CD4-positive, CD25-positive, alpha-beta regulatory T cell (primary cell): ENCODE results near the gene TMEFF1. TPM values are rescaled to one million over a fixed set of nuclear protein-coding genes. Genes with fewer than 3 reads are reported as not detected.

ENCODE experiments used
- ATAC-seq, 2 donors: fragments of 150-1000 bp; cut with Tn5 transposase; one replicate each; pipeline ENCODE4 v1.10.0; 2021; ENCODE audit warnings: low read depth in 2 of 2, moderate number of reproducible peaks in 2 of 2, moderate library complexity in 1 of 2
- DNase-seq, 3 donors: peaks; one replicate each; pipeline versions ENCODE4 v3.0.0 to v3.0.0-alpha.2; 2012 to 2022; ENCODE audit warnings: mixed read lengths in 1 of 3
- H3K27ac ChIP-seq: one replicate; pipeline ENCODE4 v1.7.0; 2013; ENCODE audit warnings: mild to moderate bottlenecking, low read length; ENCODE audit not compliant: insufficient read depth, poor library complexity, severe bottlenecking
- H3K27me3 ChIP-seq: one replicate; pipeline ENCODE4 v1.7.0; 2013; ENCODE audit warnings: low read length; ENCODE audit not compliant: control insufficient read depth, insufficient read depth
- H3K36me3 ChIP-seq: one replicate; pipeline ENCODE4 v1.7.0; 2013; ENCODE audit warnings: mild to moderate bottlenecking, low read length, moderate library complexity; ENCODE audit not compliant: control insufficient read depth, insufficient read depth
- H3K4me1 ChIP-seq: 2 replicates; pipeline ENCODE4 v1.7.0; 2013; ENCODE audit warnings: mild to moderate bottlenecking, low read length; ENCODE audit not compliant: insufficient read depth, control insufficient read depth, poor library complexity, severe bottlenecking
- H3K4me3 ChIP-seq: one replicate; pipeline ENCODE4 v1.7.0; 2013; ENCODE audit warnings: low read depth, mild to moderate bottlenecking, low read length, moderate library complexity
- H3K9me3 ChIP-seq, 2 experiments: 1 replicate in 1 of 2; 2 replicates in 1 of 2; pipeline ENCODE4 v1.7.0; 2013; ENCODE audit warnings: low read length in 2 of 2, mild to moderate bottlenecking in 1 of 2, moderate library complexity in 1 of 2; ENCODE audit not compliant: control insufficient read depth in 2 of 2
- H3K27ac Mint-ChIP-seq, 3 donors: one replicate each; pipeline ENCODE4 v1.8.0; 2020 to 2022; ENCODE audit warnings: mild to moderate bottlenecking in 3 of 3, mixed read lengths in 3 of 3, moderate library complexity in 2 of 3
- H3K27me3 Mint-ChIP-seq: one replicate; pipeline ENCODE4 v1.8.0; 2022; ENCODE audit warnings: mild to moderate bottlenecking, mixed read lengths
- H3K36me3 Mint-ChIP-seq: one replicate; pipeline ENCODE4 v1.8.0; 2020; ENCODE audit warnings: mixed read lengths
- H3K4me1 Mint-ChIP-seq, 4 donors: one replicate each; pipeline ENCODE4 v1.8.0; 2020 to 2022; ENCODE audit warnings: mixed read lengths in 4 of 4, mild to moderate bottlenecking in 1 of 4
- H3K4me3 Mint-ChIP-seq, 4 donors: one replicate each; pipeline ENCODE4 v1.8.0; 2020 to 2022; ENCODE audit warnings: mild to moderate bottlenecking in 4 of 4, mixed read lengths in 4 of 4, moderate library complexity in 3 of 4
- H3K9me3 Mint-ChIP-seq, 7 donors: one replicate each; pipeline ENCODE4 v1.8.0; 2020 to 2022; ENCODE audit warnings: mixed read lengths in 7 of 7, mild to moderate bottlenecking in 3 of 7, moderate library complexity in 2 of 7
- polyA plus RNA-seq, 4 donors: library from polyadenylated mRNA; unstranded; fragments of 300-500 nt; fragmentation: Illumina TruSeq; gene quantifications; one replicate each; pipeline ENCODE4 v1.2.3, GENCODE V29; 2021
- total RNA-seq: library from RNA; stranded (reverse); gene quantifications from one replicate; pipeline ENCODE4 v1.2.3, GENCODE V29; 2022

The TMEFF1 gene
- total and polyA plus RNA-seq, 5 donors from 2014 or later: 0.49 TPM; not detected in 4

DNA sequence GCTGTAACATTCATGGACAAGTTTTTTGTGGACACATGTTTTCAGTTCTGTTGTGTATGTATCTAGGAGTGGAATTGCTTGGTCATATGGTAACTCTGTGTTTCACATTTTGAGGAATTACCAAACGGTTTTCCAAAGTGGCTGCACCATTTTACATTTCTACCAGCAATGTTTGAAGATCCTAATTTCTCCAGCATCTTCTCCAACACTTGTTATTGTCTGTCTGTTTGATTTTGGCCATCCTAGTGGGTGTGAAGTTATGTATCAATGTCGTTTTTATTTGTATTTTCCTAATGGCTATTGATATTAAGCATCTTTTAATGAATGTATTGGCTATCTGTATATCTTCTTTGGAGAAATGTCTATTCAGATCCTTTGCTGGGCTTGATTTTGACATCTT, 6.9 kb downstream of the TMEFF1 start:
- Histone ChIP-seq H3K4me3 (no peak overlapping the region), H3K27me3 (peaks cover 12% of the 10 kb centered on the region), H3K9me3 (no peaks in the 10 kb centered on the region), H3K27ac (no peak overlapping the region), H3K4me1 (no peaks in the 10 kb centered on the region), H3K36me3 (no peaks in the 10 kb centered on the region)
- ATAC-seq: no peak
- H3K27me3 Mint-ChIP-seq: peaks cover 38% of the 10 kb centered on the region
- H3K9me3 Mint-ChIP-seq: peaks cover 0 to 2% (median 0%) of the 10 kb centered on the region in 7 donors
- no peak overlapping the region for H3K4me3 Mint-ChIP-seq
- no peaks in the 10 kb centered on the region for H3K4me1 Mint-ChIP-seq
- DNase-seq: no peak
- H3K27ac Mint-ChIP-seq: no peak overlapping the region
- H3K36me3 Mint-ChIP-seq: no peaks in the 10 kb centered on the region

DNA sequence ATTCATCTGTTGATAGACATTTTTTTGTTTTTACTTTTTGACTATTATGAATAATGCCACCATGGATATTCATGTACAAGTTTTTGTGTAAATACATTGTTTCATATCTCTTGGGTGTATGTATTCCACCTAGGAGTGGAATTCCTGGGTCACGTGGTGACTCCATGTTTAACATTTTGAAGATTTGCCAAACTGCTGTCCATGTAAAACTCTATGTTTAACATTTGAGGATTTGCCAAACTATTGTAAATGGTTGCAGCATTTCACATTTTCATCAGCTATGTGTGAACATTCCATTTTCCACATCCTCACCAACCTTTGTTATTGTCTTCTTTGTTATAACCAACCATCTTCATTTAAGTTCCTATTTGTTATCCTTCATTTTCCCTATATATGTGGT, 12.2 kb downstream of the TMEFF1 start:
- no peak overlapping the region for H3K27ac ChIP-seq
- H3K36me3 Mint-ChIP-seq: no peaks in the 10 kb centered on the region
- no peak overlapping the region for H3K4me3 ChIP-seq
- H3K4me3 Mint-ChIP-seq: no peak overlapping the region
- no peak for DNase-seq
- H3K9me3 ChIP-seq: no peaks in the 10 kb centered on the region
- peaks cover 0 to 2% (median 0%) of the 10 kb centered on the region in 7 donors for H3K9me3 Mint-ChIP-seq
- H3K36me3 ChIP-seq: no peaks in the 10 kb centered on the region
- no peaks in the 10 kb centered on the region for H3K4me1 Mint-ChIP-seq
- ATAC-seq: no peak
- no peaks in the 10 kb centered on the region for H3K4me1 ChIP-seq
- H3K27me3 Mint-ChIP-seq: peaks cover 17% of the 10 kb centered on the region
- no peak overlapping the region for H3K27ac Mint-ChIP-seq
- peaks cover 3% of the 10 kb centered on the region for H3K27me3 ChIP-seq

DNA sequence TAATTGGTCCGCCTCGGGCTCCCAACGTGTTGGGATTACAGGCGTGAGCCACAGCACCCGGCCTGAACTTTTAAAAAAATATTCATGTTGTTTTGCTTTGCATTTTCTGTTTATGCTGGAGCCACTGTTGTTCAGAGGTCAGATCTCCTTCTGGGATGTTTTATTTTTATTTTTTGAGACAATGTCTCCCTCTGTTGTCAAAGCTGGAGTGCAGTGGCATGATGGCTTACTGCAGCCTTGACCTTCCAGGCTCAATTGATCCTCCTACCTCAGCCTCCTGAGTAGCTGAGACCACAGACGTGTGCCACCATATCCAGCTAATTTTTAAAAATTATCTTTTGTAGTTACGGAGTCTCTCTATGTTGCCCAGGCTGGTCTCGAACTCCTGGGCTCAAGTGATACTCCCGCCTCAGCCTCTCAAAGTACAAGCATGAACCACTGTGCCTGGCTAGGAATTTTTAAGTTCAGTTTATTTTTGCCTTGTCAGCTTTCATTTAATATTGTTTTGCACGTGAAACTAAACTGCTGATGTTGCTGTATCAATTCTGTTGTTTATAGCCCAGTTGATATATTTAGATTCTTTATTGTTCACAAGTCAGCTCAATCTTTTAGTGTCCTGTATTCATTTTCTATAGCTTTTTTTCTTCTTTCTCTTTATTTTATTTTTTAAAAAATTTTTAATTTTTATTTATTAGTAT, 13.7 kb downstream of the TMEFF1 start:
- Histone ChIP-seq H3K4me3 (no peak overlapping the region), H3K9me3 (no peaks in the 10 kb centered on the region), H3K4me1 (no peaks in the 10 kb centered on the region), H3K27ac (no peak overlapping the region), H3K36me3 (no peaks in the 10 kb centered on the region), H3K27me3 (peaks cover 3% of the 10 kb centered on the region)
- Mint-ChIP-seq H3K9me3 (peaks cover 0 to 2% (median 0%) of the 10 kb centered on the region in 7 donors), H3K27me3 (peaks cover 17% of the 10 kb centered on the region), H3K27ac (no peak overlapping the region), H3K4me1 (no peaks in the 10 kb centered on the region), H3K36me3 (no peaks in the 10 kb centered on the region), H3K4me3 (no peak overlapping the region)
- ATAC-seq (no peak), DNase-seq (no peak)

DNA sequence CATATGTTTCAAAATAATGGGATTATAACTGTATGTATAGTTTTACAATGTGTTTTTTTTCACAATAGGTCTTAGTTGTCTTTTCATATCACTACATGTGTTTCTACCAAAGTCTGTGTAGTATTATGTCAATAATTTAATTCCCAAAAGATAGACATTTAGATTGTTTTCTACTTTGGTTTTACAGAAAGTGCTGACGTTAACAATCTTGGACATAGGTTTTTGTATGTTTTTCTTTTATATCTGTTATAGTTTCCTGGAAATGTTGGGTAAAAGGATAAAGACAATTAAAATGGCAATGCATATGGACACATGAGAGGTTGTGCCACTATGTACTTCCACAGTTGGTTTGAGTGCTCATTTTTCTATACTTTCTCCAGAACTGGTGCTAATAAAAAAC, 15.2 kb downstream of the TMEFF1 start:
- no peak for ATAC-seq
- H3K4me3 Mint-ChIP-seq: no peak overlapping the region

DNA sequence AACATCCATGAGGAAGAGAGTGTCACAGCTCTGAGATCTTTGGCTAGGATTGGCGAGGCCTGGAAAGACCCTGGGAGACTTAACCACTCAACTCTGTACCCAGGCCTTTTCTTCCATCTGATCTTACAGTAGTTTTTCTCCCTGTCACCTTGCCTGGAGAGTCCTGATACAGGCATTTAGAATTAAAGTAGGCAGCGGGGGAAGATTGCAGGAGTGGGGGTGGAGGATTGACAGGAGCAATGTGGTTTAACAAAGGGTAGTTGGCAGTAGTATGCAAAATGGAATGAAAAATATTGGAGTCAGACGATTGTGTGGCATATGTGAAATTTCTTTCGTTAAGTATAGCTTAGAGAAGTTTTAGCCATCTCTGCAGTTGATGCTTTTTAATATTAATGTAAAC, 16.9 kb downstream of the TMEFF1 start:
- Histone ChIP-seq H3K4me1 (no peaks in the 10 kb centered on the region), H3K27ac (no peak overlapping the region), H3K36me3 (no peaks in the 10 kb centered on the region), H3K27me3 (no peaks in the 10 kb centered on the region), H3K9me3 (no peaks in the 10 kb centered on the region), H3K4me3 (no peak overlapping the region)
- ATAC-seq (no peak), DNase-seq (no peak)
- Mint-ChIP-seq H3K27me3 (peaks cover 9% of the 10 kb centered on the region), H3K4me3 (no peak overlapping the region), H3K36me3 (no peaks in the 10 kb centered on the region), H3K9me3 (peaks cover 0 to 4% (median 0%) of the 10 kb centered on the region in 7 donors), H3K4me1 (no peaks in the 10 kb centered on the region), H3K27ac (no peak overlapping the region)

More for the DNA sequence above, 15.2 kb downstream of the TMEFF1 start:
- Histone ChIP-seq H3K27me3 (peaks cover 3% of the 10 kb centered on the region), H3K4me3 (no peak overlapping the region), H3K9me3 (no peaks in the 10 kb centered on the region), H3K36me3 (no peaks in the 10 kb centered on the region), H3K27ac (no peak overlapping the region), H3K4me1 (no peaks in the 10 kb centered on the region)
- Mint-ChIP-seq H3K27ac (no peak overlapping the region), H3K9me3 (peaks cover 0 to 2% (median 0%) of the 10 kb centered on the region in 7 donors), H3K4me1 (no peaks in the 10 kb centered on the region), H3K36me3 (no peaks in the 10 kb centered on the region), H3K27me3 (peaks cover 16% of the 10 kb centered on the region)
- DNase-seq: no peak

DNA sequence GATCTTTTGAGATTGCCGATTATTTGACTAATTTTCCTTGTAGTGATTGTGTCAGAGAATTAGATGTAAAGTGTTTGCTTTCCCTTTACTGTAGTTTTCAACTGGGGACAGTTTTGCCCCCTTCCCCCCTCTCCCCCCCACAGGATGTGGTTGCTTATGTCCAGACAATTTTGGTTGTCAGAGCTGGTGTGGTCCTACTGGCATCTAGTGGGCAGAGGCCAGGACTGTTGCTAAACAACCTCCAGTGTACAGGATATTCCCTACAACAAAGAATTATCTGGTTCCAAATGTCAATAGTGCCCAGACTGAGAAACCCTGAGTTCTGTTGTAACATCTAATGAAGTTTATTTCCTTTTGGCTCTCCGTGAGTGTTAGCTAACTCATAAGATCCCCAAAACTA, 20.0 kb downstream of the TMEFF1 start:
- DNase-seq (no peak), ATAC-seq (no peak)
- Histone ChIP-seq H3K27me3 (no peaks in the 10 kb centered on the region), H3K36me3 (no peaks in the 10 kb centered on the region), H3K9me3 (no peaks in the 10 kb centered on the region), H3K4me3 (no peak overlapping the region), H3K4me1 (no peaks in the 10 kb centered on the region), H3K27ac (no peak overlapping the region)
- Mint-ChIP-seq H3K27me3 (peaks cover 17% of the 10 kb centered on the region), H3K9me3 (peaks cover 0 to 4% (median 0%) of the 10 kb centered on the region in 7 donors), H3K36me3 (no peaks in the 10 kb centered on the region), H3K4me1 (no peaks in the 10 kb centered on the region), H3K27ac (no peak overlapping the region), H3K4me3 (no peak overlapping the region)

DNA sequence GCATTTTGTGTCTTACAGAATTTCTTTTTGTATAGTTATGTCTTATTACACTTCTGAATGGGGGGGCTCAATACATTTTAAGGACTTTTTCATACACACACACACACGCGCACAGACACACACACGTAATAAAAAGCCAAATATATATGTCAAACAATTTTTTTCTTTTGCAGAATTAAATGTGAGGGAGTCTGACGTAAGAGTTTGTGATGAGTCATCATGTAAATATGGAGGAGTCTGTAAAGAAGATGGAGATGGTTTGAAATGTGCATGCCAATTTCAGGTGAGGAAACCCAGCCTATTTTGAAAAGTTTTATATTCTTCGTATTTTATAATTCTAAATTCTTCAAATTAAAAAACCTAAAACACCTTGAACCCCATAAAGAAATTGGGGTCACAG, 25.6 kb downstream of the TMEFF1 start:
- H3K9me3 ChIP-seq: no peaks in the 10 kb centered on the region
- H3K27me3 Mint-ChIP-seq: peaks cover 20% of the 10 kb centered on the region
- peaks cover 0 to 2% (median 0%) of the 10 kb centered on the region in 7 donors for H3K9me3 Mint-ChIP-seq
- peaks cover 5% of the 10 kb centered on the region for H3K27me3 ChIP-seq
- DNase-seq (no peak), ATAC-seq (no peak)
- no peaks in the 10 kb centered on the region for H3K36me3 ChIP-seq
- H3K36me3 Mint-ChIP-seq: no peaks in the 10 kb centered on the region
- H3K4me1 Mint-ChIP-seq: no peaks in the 10 kb centered on the region
- H3K27ac Mint-ChIP-seq: no peak overlapping the region
- H3K27ac ChIP-seq: no peak overlapping the region
- no peaks in the 10 kb centered on the region for H3K4me1 ChIP-seq
- H3K4me3 Mint-ChIP-seq: no peak overlapping the region
- no peak overlapping the region for H3K4me3 ChIP-seq

DNA sequence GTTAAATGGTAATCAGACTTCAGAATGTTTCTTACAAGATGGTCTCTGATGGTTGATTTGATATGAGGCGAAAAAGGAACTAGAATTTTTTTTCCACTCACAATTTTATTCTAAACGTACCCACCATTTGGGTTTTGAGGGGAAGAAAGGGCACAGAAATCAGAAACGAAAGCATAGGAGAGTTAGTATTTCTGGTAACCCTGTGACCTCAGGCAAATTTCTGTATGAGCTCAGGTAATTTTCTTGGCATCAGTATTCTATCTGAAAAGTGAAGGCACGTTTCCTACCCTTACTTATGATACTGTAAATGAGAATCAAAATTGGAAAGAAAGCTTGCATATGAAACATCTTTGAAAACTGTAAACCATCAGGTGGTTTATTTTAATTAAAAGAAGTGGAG, 26.5 kb downstream of the TMEFF1 start:
- no peak for ATAC-seq
- Mint-ChIP-seq H3K4me1 (no peaks in the 10 kb centered on the region), H3K4me3 (no peak overlapping the region)

More for the DNA sequence above, 26.5 kb downstream of the TMEFF1 start:
- Histone ChIP-seq H3K4me1 (no peaks in the 10 kb centered on the region), H3K27ac (no peak overlapping the region), H3K27me3 (peaks cover 5% of the 10 kb centered on the region), H3K36me3 (no peaks in the 10 kb centered on the region), H3K4me3 (no peak overlapping the region), H3K9me3 (no peaks in the 10 kb centered on the region)
- Mint-ChIP-seq H3K27me3 (peaks cover 20% of the 10 kb centered on the region), H3K27ac (no peak overlapping the region), H3K36me3 (no peaks in the 10 kb centered on the region), H3K9me3 (peaks cover 0 to 1% (median 0%) of the 10 kb centered on the region in 7 donors)
- DNase-seq: no peak
